ENCODE measurements around the gene DMAC2L.
"Not testable (repeated sequence)": the region's sequence is repeated elsewhere in the genome, so short reads cannot be mapped to it uniquely, and the experiment has no call there.

The DMAC2L gene

GRCh38 chr14:50333014-50333509, 20.9 kb downstream of the DMAC2L start:
- DNase-seq: no peak

DNA sequence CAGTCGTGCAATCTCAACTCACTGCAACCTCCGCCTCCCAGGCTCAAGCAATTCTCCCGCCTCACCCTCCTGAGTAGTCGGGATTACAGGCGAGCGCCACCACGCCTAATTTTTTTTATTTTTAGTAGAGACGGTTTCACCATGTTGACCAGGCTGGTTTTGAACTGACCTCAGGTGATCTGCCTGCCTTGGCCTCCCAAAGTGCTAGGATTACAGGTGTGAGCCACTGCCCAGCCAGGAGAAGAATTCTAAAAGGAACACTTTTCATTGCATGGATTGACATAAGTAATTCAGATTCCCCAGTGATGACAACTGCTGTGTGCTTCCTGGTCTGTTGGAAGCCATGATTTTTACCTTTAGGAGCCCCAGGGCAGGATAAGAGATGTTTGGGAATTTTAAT, 22.1 kb downstream of the DMAC2L start:
- DNase-seq: no peak

DNA sequence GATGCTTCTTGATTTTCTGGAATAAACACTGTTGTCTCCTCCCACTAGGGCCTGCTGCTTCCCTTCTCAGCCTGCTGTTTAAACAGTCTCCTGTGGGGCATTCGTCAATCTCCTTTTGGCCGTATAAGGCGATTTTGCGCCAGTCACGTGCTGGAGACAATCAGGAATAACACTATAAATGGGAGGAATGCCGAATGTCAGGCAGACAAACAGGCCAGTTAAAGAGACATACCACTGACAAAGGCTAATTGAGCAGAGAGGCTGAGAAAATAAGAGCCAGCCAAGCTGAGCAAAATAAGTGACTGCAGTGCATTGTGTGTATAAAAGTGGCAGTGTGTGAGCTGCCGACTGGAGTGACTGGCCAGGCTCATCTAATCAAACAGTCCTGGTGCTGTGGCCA, 23.3 kb downstream of the DMAC2L start:
- no peak for DNase-seq

- DNase-seq: no peak
These were observed 24.1 kb downstream of the DMAC2L start for GRCh38 chr14:50335989-50336824.

DNA sequence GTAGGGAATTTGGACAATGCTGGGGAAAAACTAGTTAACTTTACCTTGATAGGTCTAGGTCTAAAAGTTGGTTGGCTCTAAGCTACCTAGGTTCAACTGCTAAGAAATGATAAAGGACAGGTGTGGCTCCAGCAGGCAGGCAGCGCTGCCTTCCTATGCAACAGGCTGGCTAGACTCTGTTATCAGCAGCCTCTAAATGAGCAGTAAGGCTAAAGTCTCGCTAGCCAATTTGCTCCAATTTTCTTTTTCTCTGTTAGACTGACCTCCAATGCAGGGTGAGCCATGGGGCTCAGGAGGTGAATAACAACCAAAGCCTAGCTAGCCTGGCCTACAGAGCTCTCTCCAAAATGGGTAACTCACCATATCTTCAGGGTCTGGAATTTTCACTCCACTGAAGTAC, 26.5 kb downstream of the DMAC2L start:
- DNase-seq: no peak

- no peak for DNase-seq
These were observed 27.2 kb downstream of the DMAC2L start for GRCh38 chr14:50339178-50339804.

DNA sequence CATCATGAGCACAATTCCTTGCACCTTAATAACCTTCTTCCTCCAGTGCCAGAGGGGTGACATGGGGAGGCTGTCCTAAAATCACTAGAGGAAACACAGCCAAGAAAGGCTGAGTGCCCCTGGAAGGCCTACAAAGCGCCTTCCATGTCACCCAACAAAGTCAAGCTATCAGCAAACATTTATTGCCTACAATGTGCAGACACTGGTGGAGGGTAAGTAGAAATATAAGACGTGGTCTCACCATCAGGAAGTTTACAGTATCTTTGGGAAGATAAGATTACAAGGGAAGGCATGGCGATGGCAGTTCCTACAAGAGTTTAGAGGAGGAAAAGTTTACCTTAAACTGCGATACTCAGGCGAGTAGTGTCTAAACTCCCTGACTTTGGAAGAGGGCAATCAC, 27.9 kb downstream of the DMAC2L start:
- no peak for DNase-seq

DNA sequence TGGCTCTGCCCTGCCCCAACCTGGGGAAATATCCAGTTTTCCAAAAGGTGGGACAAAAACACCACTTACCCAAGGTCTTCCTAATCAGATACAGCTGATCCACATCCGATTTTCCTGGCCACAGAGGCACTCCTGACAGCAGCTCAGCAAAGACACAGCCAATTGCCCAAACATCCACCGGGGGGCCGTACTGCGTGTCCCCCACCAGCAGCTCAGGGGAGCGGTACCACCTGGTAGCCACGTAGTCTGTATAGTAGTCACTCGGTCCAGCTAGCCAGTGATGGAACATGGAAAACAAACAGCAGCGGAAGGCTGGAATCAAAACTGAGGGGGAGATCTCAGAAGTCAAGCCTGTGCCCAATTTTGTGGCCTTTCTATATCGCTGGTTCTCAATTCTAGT, 28.8 kb downstream of the DMAC2L start:
- DNase-seq: no peak

DNA sequence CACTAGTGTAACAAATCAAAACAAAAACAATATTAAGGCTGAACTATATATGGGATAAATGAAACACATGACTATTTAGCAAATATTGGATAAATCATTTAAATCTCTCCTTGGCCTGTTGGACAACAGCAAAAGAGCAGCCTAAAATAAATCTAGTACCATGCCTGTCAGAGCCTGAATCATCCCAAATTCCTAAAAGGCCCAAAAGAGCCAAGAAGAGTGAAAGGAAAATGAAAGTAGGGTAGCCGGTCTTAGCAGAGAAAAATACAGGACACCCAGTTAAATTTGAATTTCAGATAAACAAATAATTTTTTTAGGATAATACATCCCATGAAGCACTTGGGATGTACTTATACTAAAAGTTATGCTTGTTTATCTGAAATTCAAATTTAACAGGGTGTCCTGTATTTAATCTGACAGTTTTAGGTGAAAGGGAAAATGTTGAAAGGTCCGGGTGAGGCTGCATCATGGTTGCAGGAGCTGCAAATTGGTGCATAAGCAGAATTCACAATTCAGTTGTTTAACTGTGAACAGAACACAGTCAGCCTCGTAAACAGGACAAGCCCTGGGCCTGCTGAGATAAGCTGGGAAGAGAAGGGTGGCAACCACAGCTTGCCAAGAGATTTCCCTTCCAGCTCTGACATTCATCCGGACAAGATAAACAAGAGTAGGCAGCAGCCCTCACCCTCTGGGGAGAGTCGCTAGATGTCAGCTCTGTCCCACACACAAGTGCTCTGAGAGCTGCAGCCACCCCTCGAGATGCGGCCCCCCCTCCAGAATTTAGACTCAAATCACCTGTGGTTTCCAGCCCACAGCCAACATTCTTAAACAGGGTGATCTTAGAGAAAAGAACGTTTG, 30.3 kb downstream of the DMAC2L start:
- DNase-seq: peak; percentile 64

DNA sequence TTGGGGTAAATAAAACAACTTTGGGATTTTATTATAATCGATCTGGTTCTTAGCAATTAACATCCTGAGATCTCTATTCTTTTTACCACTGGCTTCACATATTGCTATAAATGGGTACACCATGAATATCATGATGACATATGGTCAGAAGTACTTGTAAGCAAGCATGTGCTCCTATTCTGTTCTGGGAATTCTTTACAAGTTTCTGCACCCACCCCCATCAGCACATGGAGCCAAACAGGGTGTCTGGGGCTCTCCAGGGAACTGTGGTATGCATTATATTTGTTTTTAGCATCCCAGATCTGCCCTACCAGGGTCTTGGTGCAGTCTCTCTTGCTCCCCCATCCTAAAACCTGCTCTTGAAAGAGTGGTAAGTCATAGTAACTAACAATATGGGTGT, 31.3 kb downstream of the DMAC2L start:
- no peak for DNase-seq

- no peak for DNase-seq
These were observed 32.1 kb downstream of the DMAC2L start for GRCh38 chr14:50344116-50344775.

GRCh38 chr14:50344876-50345563, 32.9 kb downstream of the DMAC2L start:
- DNase-seq: no peak

DNA sequence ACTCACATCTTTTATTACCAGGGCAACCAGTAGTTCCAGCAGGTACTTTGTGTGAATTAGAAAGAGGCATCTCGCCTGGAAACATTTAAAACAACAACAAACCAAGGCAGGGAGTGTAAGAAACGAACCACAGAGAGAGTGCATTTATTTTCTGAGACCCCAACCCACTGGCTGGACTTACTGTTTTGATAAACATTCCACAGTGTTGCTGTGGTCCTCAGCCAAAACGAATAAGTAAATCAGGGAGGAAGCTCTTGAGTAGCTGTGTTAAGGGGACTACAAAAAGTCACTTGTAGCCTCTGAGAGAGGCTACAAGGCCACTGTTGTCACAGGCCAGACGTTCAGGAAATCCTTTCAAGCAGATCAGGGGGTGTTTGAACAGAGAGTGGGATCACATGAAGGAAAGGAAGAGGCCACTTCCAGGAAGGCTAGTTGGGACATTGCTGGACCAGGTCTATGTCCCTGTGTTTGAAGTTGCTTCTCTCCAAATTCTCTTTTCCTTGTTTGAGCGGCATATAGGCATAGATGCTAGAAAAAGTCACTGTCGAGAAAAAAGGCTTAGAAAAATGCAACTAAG, 33.8 kb downstream of the DMAC2L start:
- DNase-seq: no peak

DNA sequence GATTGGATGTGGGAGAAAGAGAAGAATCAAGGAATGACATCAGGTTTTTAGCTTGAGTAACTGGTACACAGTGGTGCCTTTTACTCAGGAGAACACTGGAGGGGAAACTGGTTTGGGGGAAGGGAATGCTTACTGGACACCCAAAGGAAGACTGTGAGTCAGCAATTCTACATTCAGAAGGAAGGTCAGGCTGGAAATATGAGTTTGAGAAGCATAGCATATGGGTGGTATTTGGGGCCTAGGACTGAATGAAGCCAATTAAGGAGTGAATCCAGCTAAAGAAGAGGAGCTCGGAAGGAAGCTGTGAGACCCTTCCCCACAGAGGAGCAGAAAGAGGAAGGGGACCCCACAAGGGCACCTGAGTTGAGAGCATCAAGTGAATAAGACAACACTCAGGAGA, 35.4 kb downstream of the DMAC2L start:
- no peak for DNase-seq

DNA sequence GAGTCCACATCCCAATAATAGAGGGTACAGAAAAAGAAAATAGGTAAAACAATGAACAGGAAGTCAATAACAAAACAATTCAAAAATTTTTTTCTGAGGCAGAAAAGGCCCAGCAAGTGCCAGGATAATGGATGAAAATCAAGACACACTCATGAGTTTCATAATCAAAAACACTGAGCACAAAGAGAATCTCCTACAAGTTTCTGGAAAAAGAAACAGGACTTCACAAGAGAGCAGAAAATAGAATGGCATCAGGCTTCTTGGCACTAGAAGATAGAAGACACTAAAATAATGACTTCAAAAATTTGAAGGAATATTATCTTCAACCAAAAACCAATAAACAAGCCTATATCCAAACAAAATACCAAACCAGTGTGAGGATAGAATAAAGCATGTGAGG, 36.8 kb downstream of the DMAC2L start:
- no peak for DNase-seq

GRCh38 chr14:50350975-50351374, 38.9 kb downstream of the DMAC2L start:
- DNase-seq: no peak

DNA sequence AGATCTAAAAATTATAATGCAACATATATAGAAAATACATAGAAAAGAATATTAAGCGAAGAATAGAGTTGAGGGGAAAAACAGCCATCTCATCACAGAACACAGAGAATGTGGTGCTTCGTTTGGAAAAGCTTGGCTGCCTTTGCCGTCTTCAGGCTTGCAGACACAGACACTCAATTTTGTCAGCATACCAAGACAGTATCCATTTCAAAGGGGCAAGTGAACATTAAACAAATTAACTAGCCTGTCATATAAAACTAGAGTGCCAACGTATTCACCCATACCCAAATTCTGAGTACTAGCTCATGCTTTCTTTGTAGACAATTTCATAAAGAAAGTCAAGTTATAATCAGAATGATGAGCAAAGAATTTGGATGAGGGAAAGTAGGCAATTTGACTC, 40.5 kb downstream of the DMAC2L start:
- DNase-seq: no peak

DNA sequence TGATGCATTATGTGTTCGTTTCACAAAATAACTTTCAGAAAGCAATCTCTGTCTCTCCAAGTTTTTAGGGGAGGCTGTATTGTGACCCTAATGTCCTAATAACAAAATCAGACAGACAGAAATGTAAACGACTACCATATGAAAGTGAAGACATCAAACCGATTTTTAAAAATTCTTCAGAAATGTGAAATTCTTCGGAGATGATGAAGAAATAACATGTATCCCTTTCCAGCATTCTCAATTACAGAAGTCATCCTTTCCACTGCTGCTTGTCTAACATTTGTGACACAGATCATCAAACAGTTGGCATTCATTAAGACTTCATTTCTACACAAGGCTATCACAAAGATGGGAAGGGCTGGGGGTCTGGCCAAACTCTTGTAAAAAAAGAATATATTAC, 41.0 kb downstream of the DMAC2L start:
- DNase-seq: no peak

DNA sequence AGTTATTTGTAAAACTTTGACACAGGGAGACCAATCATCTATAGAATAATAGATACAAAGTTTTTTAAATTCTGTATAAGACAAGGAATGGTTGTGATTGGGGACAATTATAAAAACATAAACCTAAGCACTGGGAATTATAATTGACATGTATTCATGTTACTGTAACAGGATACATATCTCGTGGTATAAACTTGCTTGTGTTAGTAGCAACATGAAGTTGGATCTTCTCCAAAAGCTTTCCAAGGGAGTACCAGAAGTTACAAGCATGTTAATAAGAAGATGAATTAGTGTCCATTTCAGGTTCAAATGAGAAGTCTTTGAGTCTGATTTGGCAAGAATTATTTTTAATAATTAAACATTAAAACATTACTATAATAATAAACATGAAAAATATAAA, 42.4 kb downstream of the DMAC2L start:
- no peak for DNase-seq

GRCh38 chr14:50355692-50356091, 43.6 kb downstream of the DMAC2L start:
- DNase-seq: no peak

DNA sequence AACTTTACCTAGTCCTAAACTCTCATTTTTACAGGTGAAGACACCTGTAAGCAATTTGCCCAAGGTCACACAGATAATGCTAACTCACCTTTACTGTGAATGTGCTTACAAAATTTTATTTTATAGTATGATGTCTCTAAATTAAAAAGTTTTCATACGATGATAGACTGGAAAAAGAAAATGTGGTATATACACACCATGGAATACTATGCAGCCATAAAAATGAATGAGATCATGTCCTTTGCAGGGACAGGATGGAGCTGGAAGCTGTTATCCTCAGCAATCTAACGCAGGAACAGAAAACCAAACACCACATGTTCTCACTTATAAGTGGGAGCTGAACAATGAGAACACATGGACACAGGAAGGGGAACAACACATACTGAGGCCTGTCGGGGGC, 44.2 kb downstream of the DMAC2L start:
- not testable (repeated sequence) for DNase-seq

DNA sequence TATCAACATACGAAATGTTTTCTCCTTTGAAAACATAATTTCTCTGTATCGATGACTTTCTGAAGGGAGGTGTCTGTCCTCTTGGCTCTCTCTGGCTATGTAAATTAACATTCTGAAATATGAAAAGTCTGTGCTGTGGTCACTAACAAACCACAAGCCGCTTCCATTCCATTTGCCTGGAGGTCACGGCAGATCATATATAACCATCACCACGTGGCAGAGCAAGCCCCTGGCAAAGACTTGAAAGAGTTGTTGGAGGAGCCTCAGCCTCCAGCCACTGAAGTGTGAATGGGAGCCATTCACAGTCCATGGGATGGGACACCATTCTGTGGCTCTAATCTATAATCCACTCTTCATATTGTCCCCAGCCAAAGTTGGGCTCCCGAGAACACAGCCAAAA, 45.0 kb downstream of the DMAC2L start:
- DNase-seq: no peak

All from DMS79 (cell line).